GM12872 (cell line): ENCODE data around the gene PMP22.

Source experiments
- TF ChIP-seq, protein P1 (sequence below): IDR thresholded peaks from 3 replicates; pipeline ENCODE4 v1.5.1; 2011; ENCODE audit warnings: low read depth, mild to moderate bottlenecking, low read length, moderate library complexity; ENCODE audit not compliant: insufficient read depth

PMP22 gene

DNA sequence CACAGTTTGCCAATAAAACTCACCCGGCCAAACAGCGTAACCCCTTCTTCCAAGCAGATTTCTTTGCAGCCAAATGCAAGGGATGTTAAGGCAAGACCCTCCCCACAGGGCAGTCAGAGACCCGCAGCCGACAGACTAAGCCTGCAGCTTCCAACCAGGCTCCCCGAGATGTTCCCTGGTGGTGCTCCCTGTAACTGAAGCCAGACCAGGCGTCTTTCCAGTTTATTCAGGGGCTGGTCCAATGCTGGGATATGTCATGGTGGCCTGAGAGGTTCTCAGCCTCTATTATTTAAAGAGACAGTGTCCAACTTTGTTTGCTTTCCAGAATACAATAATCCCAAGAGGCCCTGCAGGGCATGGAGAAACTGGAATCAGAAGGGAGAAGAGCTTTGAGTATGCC, at the start of gene PMP22:
Gene PMP22, minus strand, starts transcription at position 196 of the 400 bp plus-strand sequence. CDS start 4,599 bp downstream, outside the sequence.
- TF ChIP-seq, protein P1, sequence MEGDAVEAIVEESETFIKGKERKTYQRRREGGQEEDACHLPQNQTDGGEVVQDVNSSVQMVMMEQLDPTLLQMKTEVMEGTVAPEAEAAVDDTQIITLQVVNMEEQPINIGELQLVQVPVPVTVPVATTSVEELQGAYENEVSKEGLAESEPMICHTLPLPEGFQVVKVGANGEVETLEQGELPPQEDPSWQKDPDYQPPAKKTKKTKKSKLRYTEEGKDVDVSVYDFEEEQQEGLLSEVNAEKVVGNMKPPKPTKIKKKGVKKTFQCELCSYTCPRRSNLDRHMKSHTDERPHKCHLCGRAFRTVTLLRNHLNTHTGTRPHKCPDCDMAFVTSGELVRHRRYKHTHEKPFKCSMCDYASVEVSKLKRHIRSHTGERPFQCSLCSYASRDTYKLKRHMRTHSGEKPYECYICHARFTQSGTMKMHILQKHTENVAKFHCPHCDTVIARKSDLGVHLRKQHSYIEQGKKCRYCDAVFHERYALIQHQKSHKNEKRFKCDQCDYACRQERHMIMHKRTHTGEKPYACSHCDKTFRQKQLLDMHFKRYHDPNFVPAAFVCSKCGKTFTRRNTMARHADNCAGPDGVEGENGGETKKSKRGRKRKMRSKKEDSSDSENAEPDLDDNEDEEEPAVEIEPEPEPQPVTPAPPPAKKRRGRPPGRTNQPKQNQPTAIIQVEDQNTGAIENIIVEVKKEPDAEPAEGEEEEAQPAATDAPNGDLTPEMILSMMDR, result no peak

DNA sequence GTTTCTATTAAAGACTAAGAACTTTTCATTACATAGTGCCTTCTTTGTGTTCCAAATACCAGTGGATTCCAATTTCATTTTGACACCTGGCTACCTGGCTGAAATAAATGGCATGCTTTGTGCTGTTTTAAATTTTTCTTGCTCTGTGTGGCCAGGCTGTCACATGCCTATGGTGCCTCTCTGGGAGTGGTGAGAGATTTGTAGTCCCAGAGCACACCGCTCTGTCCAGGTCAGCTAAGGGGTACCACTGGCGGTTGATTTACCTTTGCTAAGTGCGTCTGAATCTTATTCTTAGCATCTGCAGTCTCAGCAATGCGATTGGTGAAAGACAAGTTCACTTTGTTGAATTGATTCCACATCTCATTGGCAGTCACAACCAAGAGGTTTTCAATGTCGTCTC, 46.9 kb upstream of the PMP22 start:
- TF ChIP-seq, protein P1, result no peak

GRCh38 chr17:15309793-15310192, 44.7 kb upstream of the PMP22 start:
- TF ChIP-seq, protein P1, result no peak

DNA sequence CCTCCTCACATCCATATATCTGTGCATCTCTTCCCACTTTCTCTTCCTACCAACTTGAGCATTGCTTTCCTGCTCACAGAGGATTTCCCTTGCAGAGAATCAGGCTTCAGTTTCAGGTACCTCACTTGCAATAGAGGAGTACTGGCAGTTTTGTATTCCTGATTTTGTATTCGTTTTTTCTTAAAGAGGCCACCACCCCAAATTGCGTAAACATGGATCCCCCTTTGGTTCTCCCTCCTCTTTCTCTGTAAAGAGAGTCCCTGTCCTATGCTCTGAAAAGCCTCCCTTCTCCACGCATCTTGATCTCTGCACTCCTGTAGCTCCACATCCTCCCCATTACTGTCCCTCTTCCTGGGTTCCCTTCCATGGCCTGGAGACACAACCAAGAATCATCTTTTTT, 44.1 kb upstream of the PMP22 start:
- TF ChIP-seq, protein P1, result no peak

GRCh38 chr17:15308758-15309157, 43.6 kb upstream of the PMP22 start:
- TF ChIP-seq, protein P1, result no peak

GRCh38 chr17:15307710-15308111, 42.6 kb upstream of the PMP22 start:
- TF ChIP-seq, protein P1, result no peak

- TF ChIP-seq, protein P1, result no peak
Observed at GRCh38 chr17:15303851-15304250, 38.7 kb upstream of the PMP22 start.

DNA sequence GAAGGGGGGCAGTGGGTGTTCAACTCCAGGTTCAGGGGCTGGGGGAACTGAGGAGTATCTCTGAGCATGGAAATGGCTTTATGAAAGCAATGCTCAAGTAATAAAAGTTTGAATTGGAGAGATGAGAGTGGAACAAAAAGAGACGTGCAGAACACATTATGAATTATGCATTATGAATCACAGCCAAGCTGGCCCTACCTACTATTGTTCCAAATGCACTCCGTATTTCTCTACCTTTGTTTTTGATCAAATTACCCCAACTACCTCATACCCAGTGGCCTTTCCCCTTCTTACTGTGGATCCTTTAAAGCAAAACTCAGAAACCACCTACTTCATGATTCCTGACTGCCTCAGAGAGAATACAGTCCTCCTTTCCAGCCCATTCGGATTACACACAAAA, 38.1 kb upstream of the PMP22 start:
- TF ChIP-seq, protein P1, result no peak
